HG02763 (cell line): ENCODE measurements around the gene LSR.

Source experiments
- ATAC-seq: cut with Tn5 transposase; IDR thresholded peaks from one replicate; pipeline ENCODE4 v1.9.1; 2021; ENCODE audit warnings: mild to moderate bottlenecking, moderate library complexity; ENCODE audit not compliant: unreplicated experiment

Gene LSR

GRCh38 chr19:35298561-35298972 is 49.8 kb downstream of the LSR start:
- no peak for ATAC-seq

- no peak for ATAC-seq
Measured at GRCh38 chr19:35299523-35300338, 50.9 kb downstream of the LSR start.

GRCh38 chr19:35300339-35300649 is 51.5 kb downstream of the LSR start:
- no peak for ATAC-seq

- no peak for ATAC-seq
Measured at GRCh38 chr19:35301961-35302360, 53.2 kb downstream of the LSR start.

- ATAC-seq, result no peak
Measured at GRCh38 chr19:35302446-35302845, 53.6 kb downstream of the LSR start.

- no peak for ATAC-seq
Measured at GRCh38 chr19:35303357-35303915, 54.6 kb downstream of the LSR start.

GRCh38 chr19:35304036-35304435 is 55.2 kb downstream of the LSR start:
- ATAC-seq, result no peak

- ATAC-seq, result no peak
Measured at GRCh38 chr19:35305181-35305580, 56.4 kb downstream of the LSR start.

- ATAC-seq, result no peak
Measured at GRCh38 chr19:35306473-35307246, 57.9 kb downstream of the LSR start.

GRCh38 chr19:35307931-35308330 is 59.1 kb downstream of the LSR start:
- no peak for ATAC-seq

- no peak for ATAC-seq
Measured at GRCh38 chr19:35308910-35309309, 60.1 kb downstream of the LSR start.

GRCh38 chr19:35309481-35310279 is 60.9 kb downstream of the LSR start:
- ATAC-seq, result no peak

GRCh38 chr19:35310331-35310730 is 61.5 kb downstream of the LSR start:
- no peak for ATAC-seq

- no peak for ATAC-seq
Measured at GRCh38 chr19:35310811-35311465, 62.1 kb downstream of the LSR start.

- ATAC-seq, result no peak
Measured at GRCh38 chr19:35311901-35312665, 63.3 kb downstream of the LSR start.

GRCh38 chr19:35313587-35313986 is 64.8 kb downstream of the LSR start:
- no peak for ATAC-seq

- no peak for ATAC-seq
Measured at GRCh38 chr19:35314031-35314430, 65.2 kb downstream of the LSR start.

- no peak for ATAC-seq
Measured at GRCh38 chr19:35314858-35315470, 66.2 kb downstream of the LSR start.

- no peak for ATAC-seq
Measured at GRCh38 chr19:35315883-35316282, 67.1 kb downstream of the LSR start.

- ATAC-seq, result no peak
Measured at GRCh38 chr19:35316560-35316959, 67.8 kb downstream of the LSR start.
